ENCODE results near the gene PPP2R5C.

Gene PPP2R5C

DNA sequence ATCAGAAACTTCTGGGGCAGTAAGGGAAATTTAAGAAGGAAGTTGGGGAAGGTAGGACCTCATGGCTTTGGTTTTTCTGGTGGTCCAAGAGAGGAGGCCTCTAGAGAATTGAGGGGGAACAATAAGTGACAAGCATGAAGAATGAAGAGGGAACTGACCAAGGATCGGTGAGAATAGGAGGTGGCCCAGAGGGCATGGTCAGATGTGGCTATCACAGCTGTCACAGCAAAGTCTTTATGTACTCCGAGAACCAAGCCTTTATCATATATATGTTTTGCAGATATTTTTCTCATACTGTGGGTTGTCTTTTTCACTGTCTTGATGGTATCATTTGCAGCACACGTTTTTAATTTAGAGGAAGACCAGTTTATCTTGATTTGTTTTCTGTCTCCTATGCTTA, 64.3 kb downstream of the PPP2R5C start:
- peaks cover 4% of the 10 kb centered on the region for H3K36me3 ChIP-seq (ENCODE audit: control insufficient read depth, insufficient read depth, low read length)
- no peak for DNase-seq (ENCODE audit: extremely low read depth, insufficient read length)
- H3K27me3 ChIP-seq (replicated peaks; ENCODE audit: control insufficient read depth, insufficient read depth, low read length) = no peaks in the 10 kb centered on the region
- no peak for TF ChIP-seq CTCF (IDR thresholded peaks at IDR 0.05; ENCODE audit: insufficient read depth, low read length, poor library complexity, severe bottlenecking)
- peak overlapping the region; percentile 68 for H3K4me3 ChIP-seq (replicated peaks; ENCODE audit: low read depth, low read length)

- no peak overlapping the region for H3K4me3 ChIP-seq (replicated peaks; ENCODE audit: low read depth, low read length)
- DNase-seq (ENCODE audit: extremely low read depth, insufficient read length) = no peak
- H3K36me3 ChIP-seq (ENCODE audit: control insufficient read depth, insufficient read depth, low read length) = peaks cover 5% of the 10 kb centered on the region
- no peak for TF ChIP-seq CTCF (IDR thresholded peaks at IDR 0.05; ENCODE audit: insufficient read depth, low read length, poor library complexity, severe bottlenecking)
- no peaks in the 10 kb centered on the region for H3K27me3 ChIP-seq (replicated peaks; ENCODE audit: control insufficient read depth, insufficient read depth, low read length)
These were observed 64.8 kb downstream of the PPP2R5C start for GRCh38 chr14:101826351-101826750.

- TF ChIP-seq CTCF (IDR thresholded peaks at IDR 0.05; ENCODE audit: insufficient read depth, low read length, poor library complexity, severe bottlenecking) = no peak
These were observed 65.8 kb downstream of the PPP2R5C start for GRCh38 chr14:101827286-101827685.

GRCh38 chr14:101828046-101828445, 66.5 kb downstream of the PPP2R5C start:
- H3K36me3 ChIP-seq (ENCODE audit: control insufficient read depth, insufficient read depth, low read length) = peaks cover 10% of the 10 kb centered on the region
- H3K4me3 ChIP-seq (replicated peaks; ENCODE audit: low read depth, low read length) = no peak overlapping the region
- no peaks in the 10 kb centered on the region for H3K27me3 ChIP-seq (replicated peaks; ENCODE audit: control insufficient read depth, insufficient read depth, low read length)
- no peak for TF ChIP-seq CTCF (IDR thresholded peaks at IDR 0.05; ENCODE audit: insufficient read depth, low read length, poor library complexity, severe bottlenecking)
- DNase-seq (ENCODE audit: extremely low read depth, insufficient read length) = no peak

More at GRCh38 chr14:101827286-101827685, 65.8 kb downstream of the PPP2R5C start:
- H3K36me3 ChIP-seq (ENCODE audit: control insufficient read depth, insufficient read depth, low read length) = peaks cover 5% of the 10 kb centered on the region
- H3K4me3 ChIP-seq (replicated peaks; ENCODE audit: low read depth, low read length) = no peak overlapping the region
- no peaks in the 10 kb centered on the region for H3K27me3 ChIP-seq (replicated peaks; ENCODE audit: control insufficient read depth, insufficient read depth, low read length)
- DNase-seq (ENCODE audit: extremely low read depth, insufficient read length) = no peak

DNA sequence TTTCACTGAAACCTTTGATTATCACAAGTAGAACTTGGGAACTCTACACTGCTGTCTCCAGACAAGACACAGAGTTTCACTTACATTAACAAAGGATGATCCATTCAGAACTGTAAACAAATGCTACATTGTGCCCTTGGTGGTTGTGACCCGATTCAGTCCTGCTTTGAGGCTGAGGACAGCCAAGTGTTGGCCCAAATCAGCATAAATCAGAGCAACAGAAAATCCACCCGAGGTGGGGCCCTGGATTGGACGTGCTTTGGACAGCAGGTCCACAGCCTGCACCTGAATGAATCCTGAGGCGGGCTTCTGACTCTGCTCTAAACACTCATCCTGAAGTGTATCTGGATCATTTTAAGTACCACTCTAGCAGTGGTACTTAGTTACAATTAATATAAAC, 68.8 kb downstream of the PPP2R5C start:
- Histone ChIP-seq H3K36me3 (ENCODE audit: control insufficient read depth, insufficient read depth, low read length) (peaks cover 10% of the 10 kb centered on the region), H3K4me3 (replicated peaks; ENCODE audit: low read depth, low read length) (no peak overlapping the region), H3K27me3 (replicated peaks; ENCODE audit: control insufficient read depth, insufficient read depth, low read length) (no peaks in the 10 kb centered on the region)
- TF ChIP-seq CTCF (IDR thresholded peaks at IDR 0.05; ENCODE audit: insufficient read depth, low read length, poor library complexity, severe bottlenecking) = no peak
- no peak for DNase-seq (ENCODE audit: extremely low read depth, insufficient read length)

- TF ChIP-seq CTCF (IDR thresholded peaks at IDR 0.05; ENCODE audit: insufficient read depth, low read length, poor library complexity, severe bottlenecking) = no peak
- Histone ChIP-seq H3K4me3 (replicated peaks; ENCODE audit: low read depth, low read length) (no peak overlapping the region), H3K36me3 (ENCODE audit: control insufficient read depth, insufficient read depth, low read length) (peaks cover 9% of the 10 kb centered on the region), H3K27me3 (replicated peaks; ENCODE audit: control insufficient read depth, insufficient read depth, low read length) (no peaks in the 10 kb centered on the region)
- DNase-seq (ENCODE audit: extremely low read depth, insufficient read length) = no peak
These were observed 71.5 kb downstream of the PPP2R5C start for GRCh38 chr14:101833045-101833444.
